ENCODE results near the gene TBXAS1. TPM values are rescaled to one million over a fixed set of nuclear protein-coding genes. Genes with fewer than 3 reads are reported as not detected.

TBXAS1 gene
- total RNA-seq, 2 experiments from 2014 or later = 4.8 to 5.3 TPM

- no peak for DNase-seq
- ChIA-PET POLR2A (no interaction called here), CTCF (no interaction called here)
- H3K9me3 Mint-ChIP-seq = no peaks in the 10 kb centered on the region
- no peaks in the 10 kb centered on the region for H3K27me3 Mint-ChIP-seq
- intact Hi-C loops (cut with micrococcal nuclease) = no loop called here
- peaks cover 19% of the 10 kb centered on the region for H3K4me1 Mint-ChIP-seq (ENCODE audit: low read depth)
- no peak overlapping the region for H3K27ac Mint-ChIP-seq
- peaks cover 17% of the 10 kb centered on the region for H3K36me3 Mint-ChIP-seq
- H3K4me3 Mint-ChIP-seq = no peak overlapping the region
Measured at GRCh38 chr7:140050100-140050499, 221.0 kb downstream of the TBXAS1 start.

GRCh38 chr7:140051820-140052219, 222.8 kb downstream of the TBXAS1 start:
- intact Hi-C loops (cut with micrococcal nuclease) = no loop called here
- no peak for DNase-seq
- no peak overlapping the region for H3K4me3 Mint-ChIP-seq
- CTCF ChIA-PET = interaction anchor here (0.8 kb wide), 1 partner anchor 253 kb away, joined by 3 read pairs; no protein-coding TSS in a partner anchor
- H3K27ac Mint-ChIP-seq = no peak overlapping the region
- H3K9me3 Mint-ChIP-seq = no peaks in the 10 kb centered on the region
- POLR2A ChIA-PET = interaction anchor here (0.7 kb wide), 1 partner anchor 67 kb away, joined by 3 read pairs; no protein-coding TSS in a partner anchor
- H3K27me3 Mint-ChIP-seq = no peaks in the 10 kb centered on the region
- H3K4me1 Mint-ChIP-seq (ENCODE audit: low read depth) = peaks cover 25% of the 10 kb centered on the region
- H3K36me3 Mint-ChIP-seq = peaks cover 17% of the 10 kb centered on the region

- DNase-seq = no peak
- no peaks in the 10 kb centered on the region for H3K9me3 Mint-ChIP-seq
- peaks cover 19% of the 10 kb centered on the region for H3K36me3 Mint-ChIP-seq
- H3K4me3 Mint-ChIP-seq = no peak overlapping the region
- intact Hi-C loops (cut with micrococcal nuclease) = no loop called here
- CTCF ChIA-PET = no interaction called here
- POLR2A ChIA-PET = no interaction called here
- H3K4me1 Mint-ChIP-seq (ENCODE audit: low read depth) = peaks cover 31% of the 10 kb centered on the region
- no peaks in the 10 kb centered on the region for H3K27me3 Mint-ChIP-seq
- peak overlapping the region; percentile 7 for H3K27ac Mint-ChIP-seq
Measured at GRCh38 chr7:140053812-140054539, 224.9 kb downstream of the TBXAS1 start.

- DNase-seq = no peak
- H3K4me3 Mint-ChIP-seq = no peak overlapping the region
- no peaks in the 10 kb centered on the region for H3K9me3 Mint-ChIP-seq
- CTCF ChIA-PET = no interaction called here
- peaks cover 39% of the 10 kb centered on the region for H3K4me1 Mint-ChIP-seq (ENCODE audit: low read depth)
- H3K27me3 Mint-ChIP-seq = no peaks in the 10 kb centered on the region
- intact Hi-C loops (cut with micrococcal nuclease) = no loop called here
- POLR2A ChIA-PET = no interaction called here
- H3K27ac Mint-ChIP-seq = no peak overlapping the region
- H3K36me3 Mint-ChIP-seq = peaks cover 19% of the 10 kb centered on the region
Measured at GRCh38 chr7:140054751-140055150, 225.7 kb downstream of the TBXAS1 start.

GRCh38 chr7:140055833-140056232, 226.8 kb downstream of the TBXAS1 start:
- no peaks in the 10 kb centered on the region for H3K9me3 Mint-ChIP-seq
- POLR2A ChIA-PET = no interaction called here
- peaks cover 50% of the 10 kb centered on the region for H3K4me1 Mint-ChIP-seq (ENCODE audit: low read depth)
- no peak overlapping the region for H3K4me3 Mint-ChIP-seq
- H3K27me3 Mint-ChIP-seq = no peaks in the 10 kb centered on the region
- peaks cover 18% of the 10 kb centered on the region for H3K36me3 Mint-ChIP-seq
- DNase-seq = no peak
- CTCF ChIA-PET = no interaction called here
- H3K27ac Mint-ChIP-seq = no peak overlapping the region
- intact Hi-C loops (cut with micrococcal nuclease) = no loop called here

- Mint-ChIP-seq H3K4me1 (ENCODE audit: low read depth) (peaks cover 57% of the 10 kb centered on the region), H3K27ac (no peak overlapping the region), H3K4me3 (no peak overlapping the region), H3K9me3 (no peaks in the 10 kb centered on the region), H3K36me3 (peaks cover 20% of the 10 kb centered on the region), H3K27me3 (no peaks in the 10 kb centered on the region)
- ChIA-PET POLR2A (interaction anchor here (0.6 to 0.8 kb wide), 2 partner anchors 92 to 180 kb away, joined by 3 to 6 read pairs; no protein-coding TSS in a partner anchor), CTCF (interaction anchor here (1.1 kb wide), 1 partner anchor 38 kb away, joined by 3 read pairs; no protein-coding TSS in a partner anchor)
- intact Hi-C loops (cut with micrococcal nuclease) = no loop called here
- no peak for DNase-seq
Measured at GRCh38 chr7:140056431-140057142, 227.5 kb downstream of the TBXAS1 start.

- peaks cover 59% of the 10 kb centered on the region for H3K4me1 Mint-ChIP-seq (ENCODE audit: low read depth)
- H3K9me3 Mint-ChIP-seq = no peaks in the 10 kb centered on the region
- no peak overlapping the region for H3K27ac Mint-ChIP-seq
- no peak for DNase-seq
- no peak overlapping the region for H3K4me3 Mint-ChIP-seq
- H3K36me3 Mint-ChIP-seq = peaks cover 18% of the 10 kb centered on the region
- intact Hi-C loops (cut with micrococcal nuclease) = no loop called here
- ChIA-PET POLR2A (interaction anchor here (0.6 to 0.8 kb wide), 2 partner anchors 91 to 180 kb away, joined by 3 to 6 read pairs; no protein-coding TSS in a partner anchor), CTCF (interaction anchor here (1.1 kb wide), 1 partner anchor 39 kb away, joined by 3 read pairs; no protein-coding TSS in a partner anchor)
- H3K27me3 Mint-ChIP-seq = no peaks in the 10 kb centered on the region
Measured at GRCh38 chr7:140057143-140057535, 228.1 kb downstream of the TBXAS1 start.

- H3K36me3 Mint-ChIP-seq = peaks cover 11% of the 10 kb centered on the region
- H3K27ac Mint-ChIP-seq = no peak overlapping the region
- H3K9me3 Mint-ChIP-seq = no peaks in the 10 kb centered on the region
- no peak overlapping the region for H3K4me3 Mint-ChIP-seq
- no peaks in the 10 kb centered on the region for H3K27me3 Mint-ChIP-seq
- intact Hi-C loops (cut with micrococcal nuclease) = no loop called here
- CTCF ChIA-PET = no interaction called here
- DNase-seq = no peak
- H3K4me1 Mint-ChIP-seq (ENCODE audit: low read depth) = peaks cover 55% of the 10 kb centered on the region
- POLR2A ChIA-PET = no interaction called here
Measured at GRCh38 chr7:140058517-140058916, 229.5 kb downstream of the TBXAS1 start.

GRCh38 chr7:140059273-140060242, 230.5 kb downstream of the TBXAS1 start:
- H3K27ac Mint-ChIP-seq = peak overlapping the region; percentile 38
- CTCF ChIA-PET = no interaction called here

GRCh38 chr7:140060243-140060630, 231.2 kb downstream of the TBXAS1 start:
- peak; percentile 33 for DNase-seq
- Mint-ChIP-seq H3K4me1 (ENCODE audit: low read depth) (peaks cover 40% of the 10 kb centered on the region), H3K9me3 (no peaks in the 10 kb centered on the region), H3K27ac (peak overlapping the region; percentile 19), H3K4me3 (peak overlapping the region; percentile 80), H3K36me3 (peaks cover 8% of the 10 kb centered on the region), H3K27me3 (no peaks in the 10 kb centered on the region)
- intact Hi-C loops (cut with micrococcal nuclease) = loop anchor here (2.0 to 10.0 kb wide), 4 partner anchors 25 to 1492 kb away; partner anchors contain the start of genes AGK and HIPK2
- ChIA-PET POLR2A (interaction anchor here (0.6 kb wide), 1 partner anchor 377 kb away, joined by 4 read pairs; no protein-coding TSS in a partner anchor), CTCF (no interaction called here)

More at GRCh38 chr7:140059273-140060242, 230.5 kb downstream of the TBXAS1 start:
- Mint-ChIP-seq H3K4me1 (ENCODE audit: low read depth) (peaks cover 45% of the 10 kb centered on the region), H3K27me3 (no peaks in the 10 kb centered on the region), H3K9me3 (no peaks in the 10 kb centered on the region), H3K36me3 (peaks cover 8% of the 10 kb centered on the region), H3K4me3 (no peak overlapping the region)
- POLR2A ChIA-PET = interaction anchor here (0.6 kb wide), 1 partner anchor 376 kb away, joined by 4 read pairs; no protein-coding TSS in a partner anchor
- DNase-seq = peak; percentile 65
- intact Hi-C loops (cut with micrococcal nuclease) = loop anchor here (2.0 to 10.0 kb wide), 4 partner anchors 25 to 1493 kb away; partner anchors contain the start of genes AGK and HIPK2

- Mint-ChIP-seq H3K4me1 (ENCODE audit: low read depth) (peaks cover 37% of the 10 kb centered on the region), H3K9me3 (peaks cover 4% of the 10 kb centered on the region), H3K4me3 (peak overlapping the region; percentile 80), H3K27ac (peak overlapping the region; percentile 19), H3K36me3 (peaks cover 9% of the 10 kb centered on the region), H3K27me3 (no peaks in the 10 kb centered on the region)
- POLR2A ChIA-PET = interaction anchor here (1.0 kb wide), 1 partner anchor 116 kb away, joined by 6 read pairs; no protein-coding TSS in a partner anchor
- no peak for DNase-seq
- intact Hi-C loops (cut with micrococcal nuclease) = loop anchor here (2.0 to 10.0 kb wide), 4 partner anchors 24 to 1491 kb away; partner anchors contain the start of genes AGK and HIPK2
- CTCF ChIA-PET = no interaction called here
Measured at GRCh38 chr7:140060788-140061606, 231.9 kb downstream of the TBXAS1 start.

All from activated CD4-positive, alpha-beta memory T cell treated with anti-CD3 and anti-CD28 coated beads for 36 hours (primary cell).